PFSK-1 (cell line): ENCODE measurements around the gene DPP6.

Source experiments
- FOXP2 ChIP-seq: optimal IDR thresholded peaks from 2 replicates; pipeline ENCODE3; 2011; ENCODE audit warnings: borderline replicate concordance, control low read depth, inconsistent platforms; ENCODE audit not compliant: insufficient read depth; ENCODE audit errors: extremely low read length, extremely low read depth
- POLR2AphosphoS5 ChIP-seq: IDR thresholded peaks from 2 replicates; pipeline ENCODE4 v1.6.1; 2012; ENCODE audit warnings: low read depth, mild to moderate bottlenecking, control low read depth, low read length, moderate library complexity
- SIN3A ChIP-seq: IDR thresholded peaks from 2 replicates; pipeline ENCODE4 v1.6.1; 2012; ENCODE audit warnings: mild to moderate bottlenecking, low read length, moderate library complexity, borderline replicate concordance; ENCODE audit not compliant: insufficient read depth
- TAF1 ChIP-seq: IDR thresholded peaks from 2 replicates; pipeline ENCODE4 v1.6.1; 2012; ENCODE audit warnings: low read length, control low read depth, borderline replicate concordance; ENCODE audit not compliant: insufficient read depth
- TF ChIP-seq, protein P1 (sequence below), 2 experiments: IDR thresholded peaks; 2 replicates each; pipeline versions ENCODE4 v1.6.1 to v1.8.0; 2011 to 2012; ENCODE audit warnings: low read depth in 2 of 2, low read length in 2 of 2, control low read depth in 1 of 2, inconsistent platforms in 1 of 2, mild to moderate bottlenecking in 1 of 2, moderate library complexity in 1 of 2; ENCODE audit not compliant: insufficient read depth in 1 of 2

- TF ChIP-seq TAF1 (no peak), POLR2AphosphoS5 (no peak), SIN3A (no peak), FOXP2 (no peak)
- TF ChIP-seq, protein P1, sequence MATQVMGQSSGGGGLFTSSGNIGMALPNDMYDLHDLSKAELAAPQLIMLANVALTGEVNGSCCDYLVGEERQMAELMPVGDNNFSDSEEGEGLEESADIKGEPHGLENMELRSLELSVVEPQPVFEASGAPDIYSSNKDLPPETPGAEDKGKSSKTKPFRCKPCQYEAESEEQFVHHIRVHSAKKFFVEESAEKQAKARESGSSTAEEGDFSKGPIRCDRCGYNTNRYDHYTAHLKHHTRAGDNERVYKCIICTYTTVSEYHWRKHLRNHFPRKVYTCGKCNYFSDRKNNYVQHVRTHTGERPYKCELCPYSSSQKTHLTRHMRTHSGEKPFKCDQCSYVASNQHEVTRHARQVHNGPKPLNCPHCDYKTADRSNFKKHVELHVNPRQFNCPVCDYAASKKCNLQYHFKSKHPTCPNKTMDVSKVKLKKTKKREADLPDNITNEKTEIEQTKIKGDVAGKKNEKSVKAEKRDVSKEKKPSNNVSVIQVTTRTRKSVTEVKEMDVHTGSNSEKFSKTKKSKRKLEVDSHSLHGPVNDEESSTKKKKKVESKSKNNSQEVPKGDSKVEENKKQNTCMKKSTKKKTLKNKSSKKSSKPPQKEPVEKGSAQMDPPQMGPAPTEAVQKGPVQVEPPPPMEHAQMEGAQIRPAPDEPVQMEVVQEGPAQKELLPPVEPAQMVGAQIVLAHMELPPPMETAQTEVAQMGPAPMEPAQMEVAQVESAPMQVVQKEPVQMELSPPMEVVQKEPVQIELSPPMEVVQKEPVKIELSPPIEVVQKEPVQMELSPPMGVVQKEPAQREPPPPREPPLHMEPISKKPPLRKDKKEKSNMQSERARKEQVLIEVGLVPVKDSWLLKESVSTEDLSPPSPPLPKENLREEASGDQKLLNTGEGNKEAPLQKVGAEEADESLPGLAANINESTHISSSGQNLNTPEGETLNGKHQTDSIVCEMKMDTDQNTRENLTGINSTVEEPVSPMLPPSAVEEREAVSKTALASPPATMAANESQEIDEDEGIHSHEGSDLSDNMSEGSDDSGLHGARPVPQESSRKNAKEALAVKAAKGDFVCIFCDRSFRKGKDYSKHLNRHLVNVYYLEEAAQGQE (IDR thresholded peaks at IDR 0.05; ENCODE audit: insufficient read depth in 1 of 2, low read depth in 2 of 2, low read length in 2 of 2) = no peak
Observed at GRCh38 chr7:154371424-154371823, 319.2 kb downstream of the DPP6 start.
